GM12872 (cell line): Measurements from ENCODE around the gene APOL1.

Experiments used
- CTCF ChIP-seq: IDR thresholded peaks from 3 replicates; pipeline ENCODE4 v1.5.1; 2011; ENCODE audit warnings: low read depth, mild to moderate bottlenecking, low read length, moderate library complexity; ENCODE audit not compliant: insufficient read depth

APOL1 gene

GRCh38 chr22:36311386-36312085, 58.6 kb downstream of the APOL1 start:
- TF ChIP-seq CTCF = no peak

GRCh38 chr22:36315325-36315724, 62.4 kb downstream of the APOL1 start:
- no peak for TF ChIP-seq CTCF

- no peak for TF ChIP-seq CTCF
Observed at GRCh38 chr22:36316419-36316818, 63.5 kb downstream of the APOL1 start.
